AG09309 (cell line): ENCODE measurements around the gene ATIC.

Experiments used
- DNase-seq: peaks from one replicate; pipeline ENCODE4 v3.0.0-alpha.2; 2010; ENCODE audit warnings: low read depth
- H3K4me3 ChIP-seq: 2 replicates; pipeline ENCODE4 v1.5.1; 2011; ENCODE audit warnings: mild to moderate bottlenecking, low read depth, low read length, moderate library complexity; ENCODE audit not compliant: control insufficient read depth
- TF ChIP-seq, protein P1 (sequence below): IDR thresholded peaks from 2 replicates; pipeline ENCODE4 v1.5.1; 2011; ENCODE audit warnings: mild to moderate bottlenecking, low read depth, low read length, inconsistent platforms; ENCODE audit not compliant: insufficient read depth, control insufficient read depth; ENCODE audit errors: missing control alignments

ATIC gene

DNA sequence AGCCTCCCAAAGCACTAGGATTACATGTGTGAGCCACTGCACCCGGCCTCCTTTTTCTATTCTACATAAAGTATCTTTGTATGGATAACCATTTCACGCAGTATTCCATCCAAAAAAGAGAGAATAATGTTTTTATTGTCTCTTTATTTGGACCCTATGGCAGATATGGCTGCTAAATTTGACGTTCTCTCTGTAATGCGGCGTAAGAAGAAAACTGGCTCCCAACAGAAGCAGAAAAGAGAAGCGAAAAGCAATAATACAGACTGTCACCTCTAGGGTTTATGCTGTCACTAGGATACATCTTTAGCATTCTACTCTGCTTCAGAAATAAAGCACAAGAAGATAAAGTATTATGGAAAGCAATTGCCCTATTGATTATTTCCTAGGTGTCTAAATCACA is 68.1 kb downstream of the ATIC start:
- DNase-seq, result no peak
- H3K4me3 ChIP-seq, result no peak overlapping the region
- TF ChIP-seq, protein P1, sequence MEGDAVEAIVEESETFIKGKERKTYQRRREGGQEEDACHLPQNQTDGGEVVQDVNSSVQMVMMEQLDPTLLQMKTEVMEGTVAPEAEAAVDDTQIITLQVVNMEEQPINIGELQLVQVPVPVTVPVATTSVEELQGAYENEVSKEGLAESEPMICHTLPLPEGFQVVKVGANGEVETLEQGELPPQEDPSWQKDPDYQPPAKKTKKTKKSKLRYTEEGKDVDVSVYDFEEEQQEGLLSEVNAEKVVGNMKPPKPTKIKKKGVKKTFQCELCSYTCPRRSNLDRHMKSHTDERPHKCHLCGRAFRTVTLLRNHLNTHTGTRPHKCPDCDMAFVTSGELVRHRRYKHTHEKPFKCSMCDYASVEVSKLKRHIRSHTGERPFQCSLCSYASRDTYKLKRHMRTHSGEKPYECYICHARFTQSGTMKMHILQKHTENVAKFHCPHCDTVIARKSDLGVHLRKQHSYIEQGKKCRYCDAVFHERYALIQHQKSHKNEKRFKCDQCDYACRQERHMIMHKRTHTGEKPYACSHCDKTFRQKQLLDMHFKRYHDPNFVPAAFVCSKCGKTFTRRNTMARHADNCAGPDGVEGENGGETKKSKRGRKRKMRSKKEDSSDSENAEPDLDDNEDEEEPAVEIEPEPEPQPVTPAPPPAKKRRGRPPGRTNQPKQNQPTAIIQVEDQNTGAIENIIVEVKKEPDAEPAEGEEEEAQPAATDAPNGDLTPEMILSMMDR, result no peak

GRCh38 chr2:215380699-215381098 is 68.8 kb downstream of the ATIC start:
- DNase-seq, result no peak
- TF ChIP-seq, protein P1, result no peak
- no peak overlapping the region for H3K4me3 ChIP-seq

- TF ChIP-seq, protein P1, result no peak
- no peak overlapping the region for H3K4me3 ChIP-seq
Measured at GRCh38 chr2:215382011-215382410, 70.2 kb downstream of the ATIC start.

GRCh38 chr2:215382480-215382879 is 70.6 kb downstream of the ATIC start:
- no peak overlapping the region for H3K4me3 ChIP-seq
- no peak for DNase-seq
- TF ChIP-seq, protein P1, result no peak

More at GRCh38 chr2:215382011-215382410, 70.2 kb downstream of the ATIC start:
- DNase-seq, result no peak

DNA sequence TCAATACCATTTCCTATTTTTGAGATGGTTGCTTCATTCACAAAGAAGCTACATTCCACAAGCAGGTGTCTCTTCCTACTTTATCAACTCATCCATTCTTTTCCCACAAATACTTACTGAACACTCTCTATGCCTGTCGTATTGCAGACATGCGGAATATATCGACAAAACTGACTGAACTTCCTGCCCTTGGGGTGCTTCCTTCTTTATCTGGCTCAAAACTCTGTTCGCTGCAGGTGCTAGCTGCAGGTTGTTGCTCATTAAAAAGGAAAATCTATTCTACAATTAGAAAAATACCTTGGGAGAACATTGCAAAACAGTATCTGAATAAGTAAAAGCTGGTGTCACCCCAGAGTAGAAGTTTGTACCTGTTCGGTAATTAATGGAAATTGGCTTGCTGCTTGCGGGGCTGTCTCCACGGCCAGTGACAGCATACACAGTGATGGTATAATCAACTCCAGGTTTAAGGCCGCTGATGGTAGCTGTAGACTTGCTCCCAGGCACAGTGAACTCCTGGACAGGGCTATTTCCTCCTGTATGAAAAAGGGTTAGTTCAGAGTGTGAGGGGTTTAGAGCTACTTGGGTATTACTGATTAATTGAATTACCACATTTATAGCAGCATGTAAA is 71.9 kb downstream of the ATIC start:
- no peak for DNase-seq
- TF ChIP-seq, protein P1, result no peak
- no peak overlapping the region for H3K4me3 ChIP-seq

DNA sequence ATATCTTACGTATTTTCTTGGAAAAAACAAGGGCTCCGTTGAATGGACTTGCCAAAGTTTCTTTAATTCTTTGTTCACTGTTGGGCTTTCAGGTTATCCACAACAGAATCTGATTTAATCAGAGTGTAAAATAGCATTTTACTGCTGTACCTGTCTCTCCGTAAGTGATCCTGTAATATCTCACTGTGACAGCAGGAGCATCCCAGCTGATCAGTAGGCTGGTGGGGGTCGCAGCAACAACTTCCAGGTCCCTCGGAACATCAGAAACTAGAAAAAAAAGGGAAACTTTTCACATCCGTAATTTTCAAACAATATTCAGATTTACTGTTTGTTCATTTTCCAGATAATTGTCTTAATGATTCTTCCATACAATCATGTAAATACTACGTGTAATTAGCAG is 72.9 kb downstream of the ATIC start:
- TF ChIP-seq, protein P1, result no peak
- DNase-seq, result no peak
- H3K4me3 ChIP-seq, result no peak overlapping the region
